Activated T-helper 1 cell treated with Interleukin-2 at 50 U/mL for 16 hours (primary cell): Measurements from ENCODE around the gene KBTBD12.

ENCODE experiments used
- DNase-seq: peaks from one replicate; pipeline ENCODE4 v3.0.0-alpha.2; 2020; ENCODE audit warnings: low read depth

The KBTBD12 gene

GRCh38 chr3:127954640-127955039, 39.6 kb downstream of the KBTBD12 start:
- no peak for DNase-seq

DNA sequence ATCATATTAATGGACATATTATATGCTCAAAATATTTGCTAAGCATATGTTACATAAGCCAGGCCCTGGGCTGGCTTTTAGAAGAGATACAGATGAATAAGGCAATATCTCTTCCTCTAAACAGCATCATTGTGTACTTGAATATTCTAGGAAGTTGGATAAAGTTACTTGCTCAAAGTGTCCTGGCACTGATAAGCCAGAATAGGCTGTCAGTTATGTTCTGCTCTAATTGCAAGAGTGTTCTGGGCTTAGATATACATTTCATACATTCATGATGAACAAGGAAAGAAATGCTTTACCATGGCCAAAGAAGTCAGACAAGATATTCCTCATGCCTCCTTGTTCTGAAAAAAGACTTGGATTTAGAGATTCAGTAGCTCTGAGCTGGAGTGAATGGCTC, 40.7 kb downstream of the KBTBD12 start:
- no peak for DNase-seq

GRCh38 chr3:127959041-127959440, 44.0 kb downstream of the KBTBD12 start:
- no peak for DNase-seq

DNA sequence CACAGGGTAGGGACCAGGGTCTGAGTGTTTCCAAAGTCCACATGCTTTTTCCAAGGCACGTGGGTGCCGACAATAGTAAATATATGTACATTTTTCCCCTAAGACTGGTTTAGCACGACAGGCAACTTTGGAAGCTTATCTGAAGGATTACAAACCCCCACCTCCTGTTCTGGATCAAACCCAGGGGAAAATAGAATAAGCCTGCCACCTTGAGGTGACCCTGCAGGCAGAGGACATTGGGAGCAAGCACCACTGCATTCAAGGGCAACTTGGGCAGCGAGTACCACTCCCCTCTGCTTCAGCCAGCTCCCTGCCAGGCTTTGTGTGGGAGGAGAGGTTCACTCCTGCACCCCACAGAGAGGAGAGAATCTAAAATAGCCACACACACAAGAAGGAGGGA, 44.8 kb downstream of the KBTBD12 start:
- no peak for DNase-seq

DNA sequence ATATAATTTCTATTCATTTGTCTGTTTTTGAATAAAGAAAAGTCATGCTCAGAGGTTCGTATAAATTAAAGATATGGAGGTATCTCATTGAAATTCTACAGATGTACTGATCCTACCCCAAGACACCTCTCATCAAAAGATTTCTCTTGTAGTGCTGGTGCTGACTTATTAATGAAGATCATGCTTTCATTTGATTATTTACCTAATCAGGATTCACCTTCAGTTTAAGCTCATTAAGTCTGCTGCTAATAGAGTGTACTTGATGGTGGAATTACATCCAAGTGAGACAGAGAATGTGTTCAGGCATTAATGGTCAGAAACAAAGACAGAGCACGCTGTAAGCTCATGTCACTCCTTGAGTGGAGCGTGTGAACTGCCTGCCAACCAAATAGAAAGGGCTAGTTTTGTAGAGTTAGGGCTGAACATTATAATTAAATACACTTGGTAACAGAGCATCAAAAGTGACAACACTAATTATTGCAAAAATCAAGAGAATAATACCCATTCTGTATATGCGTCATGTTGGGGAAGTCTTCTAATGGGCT, 45.5 kb downstream of the KBTBD12 start:
- DNase-seq: no peak

DNA sequence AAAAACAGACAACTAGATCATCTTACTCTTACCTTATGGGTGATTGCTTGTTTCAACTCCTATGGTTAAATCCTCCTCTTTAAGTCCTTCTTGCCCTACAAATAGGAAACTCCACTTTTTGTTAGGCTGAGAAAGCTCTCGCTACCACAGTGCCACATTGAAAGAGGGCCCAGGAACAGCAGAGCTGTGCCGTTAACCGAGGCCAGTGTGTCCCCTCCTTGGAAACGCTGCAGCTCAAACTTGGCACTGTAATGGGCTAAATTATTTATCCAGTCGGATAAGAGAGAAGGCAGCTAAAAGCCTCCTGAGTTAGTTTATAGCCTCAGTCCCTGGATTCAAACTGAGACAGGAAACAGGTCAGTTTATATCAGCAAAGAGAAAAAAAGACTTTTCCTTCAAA, 46.1 kb downstream of the KBTBD12 start:
- DNase-seq: no peak

- DNase-seq: no peak
Measured at GRCh38 chr3:127961963-127962362, 46.9 kb downstream of the KBTBD12 start.

- no peak for DNase-seq
Measured at GRCh38 chr3:127962937-127963336, 47.9 kb downstream of the KBTBD12 start.

DNA sequence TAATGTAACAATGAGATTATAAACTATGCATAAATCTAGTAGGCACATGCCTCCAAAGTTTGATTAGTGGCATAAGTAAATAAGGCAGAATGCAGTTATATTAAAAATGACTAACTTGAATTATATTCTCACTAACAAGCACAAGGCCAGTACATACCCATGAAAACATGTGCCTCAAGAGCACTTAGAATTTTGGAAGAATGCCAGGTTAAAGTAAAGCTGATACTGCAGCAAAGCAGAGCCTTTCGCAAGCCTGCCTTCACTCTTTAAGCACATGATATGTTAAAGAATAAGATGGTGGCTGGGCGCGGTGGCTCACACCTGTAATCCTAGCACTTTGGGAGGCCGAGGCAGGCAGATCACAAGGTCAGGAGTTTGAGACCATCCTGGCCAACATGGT, 49.0 kb downstream of the KBTBD12 start:
- DNase-seq: no peak

GRCh38 chr3:127964816-127965215, 49.8 kb downstream of the KBTBD12 start:
- no peak for DNase-seq

- no peak for DNase-seq
Measured at GRCh38 chr3:127967316-127967715, 52.3 kb downstream of the KBTBD12 start.

- DNase-seq: no peak
Measured at GRCh38 chr3:127970966-127971592, 56.0 kb downstream of the KBTBD12 start.

DNA sequence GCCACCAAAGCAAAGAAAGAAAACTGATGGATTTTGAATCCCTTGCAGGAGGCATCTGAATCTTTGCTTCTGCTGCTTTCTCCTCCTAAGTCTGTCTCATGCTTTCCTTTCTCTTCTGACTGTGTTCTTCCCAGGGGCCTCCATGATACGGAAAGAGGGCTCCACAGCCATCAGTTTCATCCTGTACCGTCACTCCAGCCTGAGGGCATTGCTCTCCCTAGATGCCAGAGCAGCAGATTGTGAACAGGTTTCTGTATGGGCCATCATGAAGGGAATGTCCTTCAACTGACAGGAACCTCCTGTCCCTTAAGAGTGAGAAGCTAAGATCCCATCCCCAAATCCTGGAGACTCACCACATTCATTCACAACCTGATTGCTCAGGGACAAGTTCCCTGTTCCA, 59.2 kb downstream of the KBTBD12 start:
- DNase-seq: no peak

DNA sequence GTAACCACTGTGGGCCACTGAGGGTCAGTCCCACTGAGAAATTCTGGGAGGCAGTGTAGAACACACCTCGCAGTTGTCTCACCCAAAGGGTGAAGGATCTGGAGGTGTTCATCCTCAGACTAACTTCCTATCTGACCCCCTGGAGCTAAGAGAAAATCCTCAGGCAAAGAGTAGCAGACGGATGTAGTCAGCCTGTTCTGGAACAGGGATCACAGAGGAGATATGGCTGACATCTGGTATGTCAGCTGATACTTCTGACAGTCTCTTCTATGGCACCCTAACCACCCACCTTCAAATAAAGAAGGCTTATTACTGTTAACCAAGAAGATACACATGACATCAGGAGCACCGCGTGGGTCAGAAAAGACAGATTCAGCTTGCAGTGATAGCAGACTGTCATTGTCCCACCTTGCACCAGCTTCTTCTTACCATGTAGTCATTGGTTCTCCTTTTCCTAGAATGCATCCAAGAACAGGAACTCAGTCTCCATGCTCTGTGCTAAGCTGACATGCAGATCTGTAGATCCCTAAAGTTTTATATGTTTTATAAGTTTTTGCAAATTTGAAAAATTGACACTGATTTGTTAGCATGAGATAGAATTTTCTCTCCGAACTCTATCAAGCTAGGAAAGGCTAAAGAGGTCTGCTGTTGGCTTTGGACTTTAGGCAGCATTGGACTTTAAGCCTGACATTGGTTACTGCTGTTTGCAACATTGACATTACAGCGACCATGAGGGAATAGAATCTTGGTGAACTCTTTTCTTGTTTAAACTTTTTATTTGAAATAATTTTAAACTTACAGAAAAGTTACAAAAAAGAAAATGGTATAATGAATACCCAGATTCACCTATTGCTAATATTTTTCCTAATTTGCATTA, 60.4 kb downstream of the KBTBD12 start:
- no peak for DNase-seq

GRCh38 chr3:127978636-127979035, 63.6 kb downstream of the KBTBD12 start:
- no peak for DNase-seq

GRCh38 chr3:127979473-127979872, 64.4 kb downstream of the KBTBD12 start:
- no peak for DNase-seq

- no peak for DNase-seq
Measured at GRCh38 chr3:127981097-127981496, 66.1 kb downstream of the KBTBD12 start.

- no peak for DNase-seq
Measured at GRCh38 chr3:127982155-127982554, 67.1 kb downstream of the KBTBD12 start.

DNA sequence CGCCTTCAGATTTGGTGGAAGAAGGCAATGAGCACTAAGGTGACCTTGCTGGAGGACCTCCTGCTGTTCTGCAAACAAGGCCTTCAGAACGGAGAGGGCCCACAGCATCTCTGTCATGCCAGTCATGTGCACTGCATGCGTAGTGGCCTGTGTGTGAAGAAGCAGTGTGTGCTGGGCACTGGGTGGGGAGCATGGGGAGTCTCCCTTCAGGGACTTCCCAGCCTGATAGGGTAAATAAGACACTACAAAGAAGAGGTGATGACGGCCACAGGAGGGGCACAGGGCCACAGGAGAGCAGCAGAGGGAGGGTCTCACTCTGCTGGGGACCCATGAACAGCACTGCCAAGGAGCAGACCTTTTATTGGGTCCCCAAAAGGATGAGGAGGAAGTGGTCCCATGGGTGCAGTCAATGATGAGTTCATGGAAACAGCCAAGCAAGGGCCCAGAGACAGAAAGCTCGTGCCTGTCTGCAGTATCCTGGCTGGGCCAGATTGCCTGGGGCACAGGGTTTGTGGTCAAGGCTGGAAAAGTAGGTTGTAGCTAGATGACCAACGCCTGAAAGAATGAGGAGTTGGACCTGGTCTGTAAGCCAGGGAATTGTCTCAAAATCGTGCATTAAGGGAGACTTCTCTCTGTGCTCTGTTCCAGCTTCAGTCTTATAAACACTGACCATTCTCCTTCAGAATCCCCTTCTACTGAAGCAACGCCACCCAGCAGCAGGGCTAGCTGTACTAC, 69.4 kb downstream of the KBTBD12 start:
- DNase-seq: no peak

GRCh38 chr3:127985216-127985615, 70.2 kb downstream of the KBTBD12 start:
- DNase-seq: no peak

- no peak for DNase-seq
Measured at GRCh38 chr3:127985655-127986225, 70.7 kb downstream of the KBTBD12 start.

DNA sequence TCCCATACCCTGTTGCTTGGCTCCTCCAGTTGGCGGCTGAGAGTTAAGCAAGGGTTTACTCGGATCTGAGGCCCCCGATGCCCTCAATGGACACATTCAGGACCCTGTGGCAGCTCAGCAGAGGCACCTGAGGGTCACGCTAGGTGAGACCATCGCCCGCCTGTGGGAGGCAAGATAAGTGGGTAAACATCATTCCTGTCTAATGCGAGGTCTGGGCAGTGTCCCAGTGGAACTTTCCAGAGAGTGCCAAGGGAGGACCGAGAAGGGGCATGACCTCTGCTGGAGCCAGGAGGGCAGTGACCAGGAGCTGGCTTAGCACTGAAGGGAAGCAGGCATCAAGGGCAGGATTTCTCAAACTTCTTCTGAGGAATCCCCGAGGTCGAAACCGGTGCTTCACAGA, 71.8 kb downstream of the KBTBD12 start:
- no peak for DNase-seq
